Kidney tubule cell (primary cell): Measurements from ENCODE around the gene CD1E.
"Not testable (repeated sequence)": the region's sequence is repeated elsewhere in the genome, so short reads cannot be mapped to it uniquely, and the experiment has no call there.

Experiments
- DNase-seq: peaks from one replicate; pipeline ENCODE4 v3.0.0-alpha.2; 2018; ENCODE audit warnings: low spot score

Gene CD1E

DNA sequence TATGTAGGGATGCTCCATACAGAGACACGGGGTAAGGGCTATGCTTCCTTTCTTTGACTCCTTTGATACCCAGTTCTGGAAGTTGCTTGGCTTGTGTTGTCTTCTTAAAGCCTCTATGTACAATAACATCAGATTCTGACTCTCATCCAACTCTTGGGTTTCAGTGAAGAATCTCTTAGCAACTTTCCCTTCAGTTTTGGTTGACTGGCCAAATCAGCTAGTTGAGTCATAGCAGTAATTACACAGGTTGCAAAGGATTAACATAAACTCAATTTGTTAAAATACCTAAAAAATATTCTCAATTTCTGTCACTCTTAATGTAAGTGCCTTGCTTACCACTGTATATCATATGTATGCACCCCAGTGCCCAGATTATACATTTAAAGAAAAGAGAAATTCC is 9.2 kb downstream of the CD1E start:
- DNase-seq: no peak

DNA sequence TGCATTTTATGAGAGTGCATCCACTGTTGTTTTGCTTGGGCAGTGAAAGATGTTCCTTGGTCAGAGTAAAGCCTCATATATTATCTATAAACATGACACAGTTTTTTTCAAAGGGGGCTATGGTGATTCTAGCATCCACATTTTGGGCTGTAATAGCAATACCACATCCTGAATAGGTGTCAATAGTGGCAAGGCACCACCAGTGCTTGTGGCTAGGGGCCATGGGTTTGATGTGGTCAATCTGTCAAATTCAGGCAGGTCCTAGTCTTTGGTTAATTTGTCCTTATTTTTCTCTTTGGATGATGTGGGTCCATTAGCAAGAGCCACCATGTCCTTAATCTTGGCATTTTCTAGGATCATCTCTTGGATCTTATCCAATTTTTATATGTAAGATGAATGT is 13.1 kb downstream of the CD1E start:
- DNase-seq: no peak

DNA sequence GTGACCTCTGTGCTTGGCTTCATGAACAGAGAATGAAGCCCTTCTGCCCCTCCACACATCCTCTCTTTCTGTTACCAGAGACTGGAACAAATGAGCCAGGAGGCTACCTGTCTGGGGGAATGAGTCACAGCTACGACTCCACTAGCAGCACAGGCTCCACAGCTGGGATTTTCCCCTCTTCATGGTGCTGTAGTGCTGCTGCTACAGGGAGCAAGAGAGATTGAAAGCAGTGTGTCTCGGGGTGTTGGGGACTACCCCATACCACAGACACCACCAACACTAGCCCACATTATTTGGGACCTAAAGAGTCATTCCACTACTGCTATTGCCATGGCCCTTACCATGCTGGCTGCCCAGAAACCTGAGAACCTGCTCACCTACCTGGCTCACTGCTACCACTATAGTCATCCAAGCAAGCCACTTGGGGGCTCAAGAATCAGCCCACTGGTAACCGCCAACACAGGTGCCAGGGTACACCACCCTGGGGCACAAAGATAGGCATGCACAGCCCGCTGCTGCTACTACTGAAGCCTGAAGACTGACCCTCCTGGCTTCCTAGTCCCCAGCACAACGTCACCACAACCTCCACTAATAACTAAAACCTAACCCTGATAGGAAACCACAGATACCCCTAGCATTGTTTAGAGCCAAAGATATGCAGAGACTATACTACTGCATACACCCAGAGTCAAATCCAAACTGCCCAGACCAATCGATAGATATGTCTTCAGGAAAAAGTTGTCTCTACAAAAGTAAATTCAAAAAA is 17.7 kb downstream of the CD1E start:
- peak; percentile 68 for DNase-seq

- DNase-seq: not testable (repeated sequence)
Observed at GRCh38 chr1:158374101-158374500, 20.4 kb downstream of the CD1E start.

GRCh38 chr1:158374860-158375259 is 21.2 kb downstream of the CD1E start:
- DNase-seq: no peak

GRCh38 chr1:158390331-158390730 is 36.6 kb downstream of the CD1E start:
- DNase-seq: no peak

DNA sequence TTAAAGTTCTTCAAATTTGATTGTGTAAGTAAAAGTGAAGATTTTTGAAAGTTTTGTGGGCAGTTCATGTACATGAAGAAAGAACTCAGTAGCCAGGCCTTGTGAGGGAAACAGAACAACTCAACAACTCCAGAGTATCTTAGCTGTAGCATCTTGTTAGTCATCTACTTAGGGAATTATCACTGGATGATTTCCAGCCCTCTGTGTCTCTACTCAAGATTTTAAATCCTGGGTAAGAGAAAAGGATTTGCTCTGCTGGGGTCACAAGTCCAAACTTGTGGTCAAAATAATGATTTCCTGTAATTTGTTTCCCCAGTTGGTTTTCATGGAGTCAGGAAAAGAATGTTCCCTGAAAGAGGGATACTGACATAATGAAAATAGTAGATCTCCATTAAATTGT is 37.4 kb downstream of the CD1E start:
- peak; percentile 6 for DNase-seq

GRCh38 chr1:158393476-158393875 is 39.8 kb downstream of the CD1E start:
- DNase-seq: no peak

DNA sequence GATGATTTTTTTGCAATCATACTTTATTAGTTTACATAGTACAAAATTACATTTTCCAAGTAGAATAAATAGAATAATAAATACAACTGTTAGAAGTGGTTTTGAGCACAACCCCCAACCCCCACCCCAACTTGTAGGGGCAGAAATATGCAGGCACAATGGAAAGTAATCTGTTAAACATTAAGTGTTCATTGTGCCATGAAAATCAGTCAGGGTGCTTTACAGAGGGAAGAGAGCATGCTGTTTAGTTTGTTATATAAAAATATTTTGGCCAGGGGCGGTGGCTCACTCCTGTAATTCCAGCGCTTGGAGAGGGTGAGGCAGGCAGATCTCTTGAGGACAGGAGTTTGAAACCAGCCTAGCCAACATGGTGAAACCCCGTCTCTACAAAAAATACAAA is 43.0 kb downstream of the CD1E start:
- peak; percentile 53 for DNase-seq

DNA sequence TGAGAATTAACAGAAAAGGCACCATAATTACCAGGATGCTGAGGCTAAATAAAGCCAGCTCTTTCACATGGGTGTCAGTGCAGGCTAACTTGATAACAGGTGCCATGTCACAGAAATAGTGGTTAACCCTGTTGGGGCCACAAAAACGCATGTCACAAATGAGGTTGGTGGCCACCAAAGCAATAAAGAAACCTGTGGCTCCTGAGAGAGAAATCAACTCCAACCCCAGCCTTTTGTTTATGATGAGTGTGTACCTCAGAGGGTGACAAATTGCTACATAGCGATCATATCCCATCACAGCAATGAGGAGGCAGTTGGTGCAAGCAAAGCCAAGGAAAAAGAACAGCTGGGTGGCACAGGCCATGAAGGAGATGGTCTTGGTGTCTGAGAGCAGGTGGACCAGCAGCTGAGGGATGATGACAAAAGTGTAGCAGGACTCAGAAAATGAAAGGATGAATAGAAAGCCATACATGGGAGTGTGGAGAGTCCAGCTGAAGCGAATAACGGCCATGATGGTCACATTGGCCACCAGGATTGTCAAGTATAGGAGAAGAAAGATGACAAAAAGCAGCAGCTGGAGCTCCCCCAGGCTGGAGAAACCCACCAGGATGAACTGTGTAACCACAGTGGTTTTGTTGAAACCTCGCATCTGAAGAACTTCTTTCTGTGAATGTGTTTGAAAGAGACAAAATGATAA is 45.3 kb downstream of the CD1E start, which contains the start of gene OR10T2:
Gene OR10T2, minus strand, starts transcription at position 649 of the 697 bp plus-strand sequence. Its CDS starts 0 bp downstream, at position 649.
- DNase-seq: no peak

DNA sequence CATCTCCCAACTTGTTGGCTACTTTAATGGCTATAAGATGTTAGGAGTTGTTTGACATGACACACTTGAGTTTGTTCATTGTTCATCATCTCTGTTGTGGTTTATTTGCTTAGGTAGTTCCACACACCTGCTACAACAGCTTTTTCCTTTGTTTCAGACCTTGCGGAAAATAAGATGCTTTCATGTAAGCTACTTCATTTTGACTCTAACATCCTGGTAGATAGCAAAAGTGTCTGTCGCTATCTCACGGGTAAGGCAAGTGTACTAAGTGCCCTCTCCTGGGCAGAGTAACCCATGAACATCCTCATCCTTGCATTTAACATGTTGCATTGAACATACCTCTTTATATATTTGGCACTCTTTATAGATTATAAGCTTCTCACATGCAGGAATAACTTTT is 47.2 kb downstream of the CD1E start:
- DNase-seq: no peak

DNA sequence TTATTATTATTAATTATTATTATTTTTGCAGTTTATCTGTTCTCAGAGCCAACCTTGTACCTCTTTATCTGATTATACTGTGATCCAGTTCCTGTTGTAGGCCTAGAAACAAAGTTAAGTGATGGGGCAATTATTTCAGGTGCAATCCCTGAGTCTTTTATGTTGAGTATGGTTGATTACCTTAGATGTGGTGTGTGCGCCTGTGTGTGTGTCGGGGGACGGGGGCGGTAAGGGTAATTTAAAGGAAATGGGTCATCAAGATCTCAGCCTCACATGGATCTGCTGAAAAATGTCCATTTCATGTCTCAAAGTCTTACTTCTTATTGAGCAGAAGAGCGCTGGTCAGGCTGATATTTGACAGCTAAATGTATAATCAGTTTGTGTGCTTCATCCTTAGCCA is 53.4 kb downstream of the CD1E start:
- DNase-seq: no peak
